ENCODE results near the gene PBX4. TPM values are rescaled to one million over a fixed set of nuclear protein-coding genes. Genes with fewer than 3 reads are reported as not detected.
A peak's percentile ranks its signal among the peaks of the same experiment; 100 is the strongest.
"Not testable (repeated sequence)": the region's sequence is repeated elsewhere in the genome, so short reads cannot be mapped to it uniquely, and the experiment has no call there.

The PBX4 gene, protein sequence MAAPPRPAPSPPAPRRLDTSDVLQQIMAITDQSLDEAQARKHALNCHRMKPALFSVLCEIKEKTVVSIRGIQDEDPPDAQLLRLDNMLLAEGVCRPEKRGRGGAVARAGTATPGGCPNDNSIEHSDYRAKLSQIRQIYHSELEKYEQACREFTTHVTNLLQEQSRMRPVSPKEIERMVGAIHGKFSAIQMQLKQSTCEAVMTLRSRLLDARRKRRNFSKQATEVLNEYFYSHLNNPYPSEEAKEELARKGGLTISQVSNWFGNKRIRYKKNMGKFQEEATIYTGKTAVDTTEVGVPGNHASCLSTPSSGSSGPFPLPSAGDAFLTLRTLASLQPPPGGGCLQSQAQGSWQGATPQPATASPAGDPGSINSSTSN
- total RNA-seq: 10 to 100 TPM in 2 of 7 donors, 1 to 10 TPM in 5; 5.3 to 12.5 (median 9.3) TPM
- polyA plus RNA-seq: 10 to 100 TPM in 2 of 3 donors, 1 to 10 TPM in 1; 4.4 to 17.8 (median 15.0) TPM
- long read RNA-seq, donor 1: 0 reads
- long read RNA-seq, donor 2: 0 reads

DNA sequence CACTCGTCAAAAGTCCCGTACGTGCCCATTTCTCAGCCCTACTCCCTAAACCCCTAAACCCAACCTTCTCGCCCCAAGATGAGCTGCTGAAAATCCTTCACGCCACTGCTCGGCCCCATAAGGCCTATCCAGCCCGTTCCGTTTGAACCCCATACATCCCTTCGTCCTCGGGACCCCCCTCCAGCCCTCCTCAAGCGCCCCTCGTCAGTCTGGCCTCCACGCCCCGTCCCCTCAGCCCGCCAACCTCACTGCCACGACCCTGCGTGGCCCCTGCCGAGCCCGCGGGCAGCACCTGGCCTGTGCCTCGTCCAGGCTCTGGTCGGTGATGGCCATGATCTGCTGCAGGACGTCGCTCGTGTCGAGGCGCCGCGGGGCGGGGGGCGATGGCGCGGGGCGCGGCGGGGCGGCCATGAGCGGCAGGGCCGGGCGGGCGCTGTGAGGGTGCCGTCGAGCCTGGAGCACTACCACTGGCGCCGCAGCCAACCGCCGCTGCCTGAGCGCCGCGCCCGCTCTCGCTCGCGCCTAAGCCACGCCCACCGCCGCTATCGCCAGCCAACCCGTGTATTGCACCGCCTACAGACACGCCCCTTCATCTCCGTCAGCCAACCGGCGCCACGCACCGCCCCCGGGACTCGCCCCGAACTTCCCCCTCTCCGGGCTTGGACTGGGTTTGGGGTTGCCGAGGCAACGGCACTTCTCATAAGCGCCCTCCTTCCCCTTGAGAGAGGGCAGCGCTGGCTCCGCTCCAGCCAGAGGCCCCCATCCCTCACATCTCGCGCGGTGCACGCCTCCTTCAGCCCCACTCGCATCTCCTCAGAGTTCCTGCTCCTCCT, at the start of gene PBX4:
PBX4 (minus strand) TSS at position 469 of the 833 bp plus-strand sequence; CDS start at position 411, 58 bp downstream.
- H3K27ac ChIP-seq: peak within 1 kb of the TSS in 5 of 8 donors; percentile 34 to 80 (median 73)
- peaks cover 0 to 13% (median 0%) of the 10 kb centered on the region in 7 donors for H3K27me3 ChIP-seq (replicated peaks in 1 of 7)
- peaks cover 0 to 37% (median 17%) of the 10 kb centered on the region in 6 donors for H3K4me1 ChIP-seq
- peak within 1 kb of the TSS; percentile 36 to 79 (median 48) for H3K4me3 ChIP-seq
- no peaks in the 10 kb centered on the region for H3K9me3 ChIP-seq
- 8 to 12% (median 10%) methylated on average over 36 to 80 of the region's 80 CpGs for whole genome bisulfite sequencing, 5 donors
- intact Hi-C loops (cut with DNase I; ENCODE audit: low total_unique reads): no loop called here
- peak; percentile 99 for DNase-seq
- no peak for TF ChIP-seq POLR2A (IDR thresholded peaks at IDR 0.05)
- TF ChIP-seq, protein P1, sequence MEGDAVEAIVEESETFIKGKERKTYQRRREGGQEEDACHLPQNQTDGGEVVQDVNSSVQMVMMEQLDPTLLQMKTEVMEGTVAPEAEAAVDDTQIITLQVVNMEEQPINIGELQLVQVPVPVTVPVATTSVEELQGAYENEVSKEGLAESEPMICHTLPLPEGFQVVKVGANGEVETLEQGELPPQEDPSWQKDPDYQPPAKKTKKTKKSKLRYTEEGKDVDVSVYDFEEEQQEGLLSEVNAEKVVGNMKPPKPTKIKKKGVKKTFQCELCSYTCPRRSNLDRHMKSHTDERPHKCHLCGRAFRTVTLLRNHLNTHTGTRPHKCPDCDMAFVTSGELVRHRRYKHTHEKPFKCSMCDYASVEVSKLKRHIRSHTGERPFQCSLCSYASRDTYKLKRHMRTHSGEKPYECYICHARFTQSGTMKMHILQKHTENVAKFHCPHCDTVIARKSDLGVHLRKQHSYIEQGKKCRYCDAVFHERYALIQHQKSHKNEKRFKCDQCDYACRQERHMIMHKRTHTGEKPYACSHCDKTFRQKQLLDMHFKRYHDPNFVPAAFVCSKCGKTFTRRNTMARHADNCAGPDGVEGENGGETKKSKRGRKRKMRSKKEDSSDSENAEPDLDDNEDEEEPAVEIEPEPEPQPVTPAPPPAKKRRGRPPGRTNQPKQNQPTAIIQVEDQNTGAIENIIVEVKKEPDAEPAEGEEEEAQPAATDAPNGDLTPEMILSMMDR (IDR thresholded peaks at IDR 0.05 in 8 of 11, conservative IDR thresholded peaks at IDR 0.05 in 3 of 11): peak in 1 of 11 experiments; percentile 12
- peak; percentile 79 to 89 (median 80) for TF ChIP-seq POLR2AphosphoS5 (IDR thresholded peaks at IDR 0.05)
- peaks cover 0 to 11% (median 0%) of the 10 kb centered on the region in 6 donors for H3K36me3 ChIP-seq

DNA sequence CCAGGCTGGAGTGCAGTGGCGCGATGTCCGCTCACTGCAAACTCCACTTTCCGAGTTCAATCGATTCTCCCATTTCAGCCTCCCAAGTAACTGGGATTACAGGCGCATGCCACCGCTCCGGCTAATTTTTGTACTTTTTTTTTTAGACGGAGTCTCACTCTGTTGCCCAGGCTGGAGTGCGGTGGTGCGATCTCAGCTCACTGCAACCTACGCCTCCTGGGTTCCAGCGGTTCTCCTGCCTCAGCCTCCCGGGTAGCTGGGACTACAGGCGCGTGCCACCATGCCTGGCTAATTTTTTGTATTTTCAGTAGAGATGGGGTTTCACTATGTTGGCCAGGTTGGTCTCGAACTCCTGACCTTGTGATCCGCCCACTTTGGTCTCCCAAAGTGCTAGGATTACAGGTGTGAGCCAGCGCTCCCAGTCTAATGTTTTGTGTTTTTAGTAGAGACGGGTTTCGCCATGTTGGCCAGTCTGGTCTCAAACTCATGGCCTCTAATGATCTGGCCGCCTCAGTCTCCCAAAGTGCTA, 47.0 kb upstream of the PBX4 start:
- H3K4me1 ChIP-seq: peaks cover 18 to 84% (median 57%) of the 10 kb centered on the region in 6 donors
- intact Hi-C loops (cut with DNase I; ENCODE audit: low total_unique reads): loop anchor here (10.0 kb wide), 1 partner anchor 69 kb away; the partner anchor contains the start of gene ZNF14
- 97 to 99% (median 98%) methylated on average over 22 of the region's 22 CpGs for whole genome bisulfite sequencing, 5 donors
- H3K27me3 ChIP-seq (replicated peaks in 1 of 7); H3K9me3 ChIP-seq; DNase-seq; H3K4me3 ChIP-seq: not testable (repeated sequence)
- peak overlapping the region in 3 of 8 donors; percentile 18 to 98 (median 96) for H3K27ac ChIP-seq
- peaks cover 0 to 17% (median 0%) of the 10 kb centered on the region in 6 donors for H3K36me3 ChIP-seq

DNA sequence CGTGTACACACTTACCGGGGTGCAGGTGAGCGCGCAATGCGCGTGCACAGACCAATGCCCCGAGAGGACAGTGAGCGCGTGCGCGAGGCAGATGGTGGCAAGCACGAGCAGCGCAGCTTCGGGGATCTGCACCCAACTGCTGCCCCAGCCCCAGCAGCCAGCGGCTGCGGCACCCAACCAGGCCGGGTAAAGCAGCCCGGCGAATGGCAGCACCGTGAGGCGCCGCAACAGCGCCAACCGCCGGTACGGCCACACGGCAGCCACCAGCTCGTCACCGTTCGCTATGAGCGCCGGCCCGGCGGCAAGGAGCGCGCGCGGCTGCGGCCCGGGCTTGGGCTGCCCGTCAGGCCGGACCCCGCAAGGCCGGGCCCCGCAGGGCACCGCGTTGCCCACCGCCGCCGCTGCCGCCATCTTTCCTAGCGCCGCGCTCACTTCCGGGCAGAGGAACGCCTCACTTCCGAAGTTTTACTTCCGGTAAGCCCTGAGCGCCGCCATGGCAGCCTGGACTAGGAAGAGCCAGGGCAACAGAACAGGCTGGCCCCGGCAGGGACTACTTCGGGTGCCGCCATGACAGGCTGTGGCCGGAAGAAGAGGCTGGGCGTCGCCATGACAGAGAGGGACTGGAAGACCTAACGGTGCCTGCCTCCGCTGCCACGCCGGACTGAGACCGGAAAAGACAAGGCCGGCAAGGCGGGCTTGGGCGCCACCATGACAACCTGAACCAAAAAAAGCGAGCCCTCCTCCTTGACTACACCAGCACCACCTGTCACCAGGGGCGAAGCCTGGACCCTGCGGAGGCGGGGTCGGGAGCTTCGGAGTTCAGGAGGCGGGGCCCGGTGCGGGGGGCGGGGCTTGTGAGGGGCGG, 45.0 kb upstream of the PBX4 start, which contains the start of gene ATP13A1:
ATP13A1 (minus strand) TSS at position 421 of the 865 bp plus-strand sequence; CDS start at position 411, 10 bp downstream.
- Histone ChIP-seq H3K4me1 (peaks cover 21 to 81% (median 47%) of the 10 kb centered on the region in 6 donors), H3K4me3 (peak within 1 kb of the TSS; percentile 92 to 100 (median 96)), H3K36me3 (peaks cover 3 to 31% (median 19%) of the 10 kb centered on the region in 6 donors), H3K27ac (peak within 1 kb of the TSS; percentile 78 to 97 (median 95)), H3K9me3 (peaks cover 0 to 6% (median 0%) of the 10 kb centered on the region in 8 donors), H3K27me3 (replicated peaks in 1 of 7) (no peaks in the 10 kb centered on the region)
- DNase-seq: peak; percentile 100
- peak in 2 of 3 donors; percentile 16 to 72 for TF ChIP-seq POLR2A (IDR thresholded peaks at IDR 0.05)
- peak; percentile 95 to 96 (median 96) for TF ChIP-seq POLR2AphosphoS5 (IDR thresholded peaks at IDR 0.05)
- TF ChIP-seq, protein P1 (IDR thresholded peaks at IDR 0.05 in 8 of 11, conservative IDR thresholded peaks at IDR 0.05 in 3 of 11): peak in 3 of 11 experiments; percentile 9 to 37 (median 25)
- intact Hi-C loops (cut with DNase I; ENCODE audit: low total_unique reads): loop anchor here (10.0 kb wide), 1 partner anchor 71 kb away; the partner anchor contains the start of gene ZNF14
- 0 to 1% (median 0%) methylated on average over 16 to 85 of the region's 85 CpGs for WGBS, 5 donors
